Measurements from ENCODE around the gene HRAS.

HRAS gene

DNA sequence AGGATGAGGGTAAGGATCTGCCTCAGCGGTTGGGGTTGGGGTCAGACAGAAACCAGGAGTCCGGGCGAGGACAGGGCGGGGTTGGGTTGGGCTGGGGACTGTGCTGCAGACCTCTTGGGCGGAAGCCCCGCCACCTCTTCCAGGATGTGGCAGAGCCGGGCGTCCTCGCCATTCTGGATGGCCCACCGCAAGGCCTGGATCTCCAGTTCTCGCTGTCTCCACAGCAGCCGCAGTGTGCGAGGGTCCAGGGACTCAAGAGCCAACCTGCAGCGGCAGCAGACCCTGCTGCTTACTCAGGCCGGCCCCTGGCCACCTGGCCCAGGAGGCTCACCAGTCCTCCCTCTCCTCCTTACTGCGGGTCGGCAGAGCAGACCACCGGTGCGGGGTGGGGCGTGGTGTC, 23.1 kb upstream of the HRAS start:
- H3K4me3 ChIP-seq (ENCODE audit: low read depth, low read length), result no peak overlapping the region
- TF ChIP-seq, protein P1, sequence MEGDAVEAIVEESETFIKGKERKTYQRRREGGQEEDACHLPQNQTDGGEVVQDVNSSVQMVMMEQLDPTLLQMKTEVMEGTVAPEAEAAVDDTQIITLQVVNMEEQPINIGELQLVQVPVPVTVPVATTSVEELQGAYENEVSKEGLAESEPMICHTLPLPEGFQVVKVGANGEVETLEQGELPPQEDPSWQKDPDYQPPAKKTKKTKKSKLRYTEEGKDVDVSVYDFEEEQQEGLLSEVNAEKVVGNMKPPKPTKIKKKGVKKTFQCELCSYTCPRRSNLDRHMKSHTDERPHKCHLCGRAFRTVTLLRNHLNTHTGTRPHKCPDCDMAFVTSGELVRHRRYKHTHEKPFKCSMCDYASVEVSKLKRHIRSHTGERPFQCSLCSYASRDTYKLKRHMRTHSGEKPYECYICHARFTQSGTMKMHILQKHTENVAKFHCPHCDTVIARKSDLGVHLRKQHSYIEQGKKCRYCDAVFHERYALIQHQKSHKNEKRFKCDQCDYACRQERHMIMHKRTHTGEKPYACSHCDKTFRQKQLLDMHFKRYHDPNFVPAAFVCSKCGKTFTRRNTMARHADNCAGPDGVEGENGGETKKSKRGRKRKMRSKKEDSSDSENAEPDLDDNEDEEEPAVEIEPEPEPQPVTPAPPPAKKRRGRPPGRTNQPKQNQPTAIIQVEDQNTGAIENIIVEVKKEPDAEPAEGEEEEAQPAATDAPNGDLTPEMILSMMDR (IDR thresholded peaks at IDR 0.05; ENCODE audit: insufficient read depth, low read length, missing control alignments), result no peak
- POLR2A ChIA-PET, result interaction anchor here (1.1 to 1.6 kb wide), 2 partner anchors 10 to 17 kb away, joined by 4 read pairs; partner anchors contain the start of gene PHRF1
- DNase-seq (ENCODE audit: low read depth, low spot score), result no peak
- CTCF ChIA-PET, result interaction anchor here (2.5 kb wide), 1 partner anchor 10 kb away, joined by 13 read pairs; no protein-coding TSS in a partner anchor

DNA sequence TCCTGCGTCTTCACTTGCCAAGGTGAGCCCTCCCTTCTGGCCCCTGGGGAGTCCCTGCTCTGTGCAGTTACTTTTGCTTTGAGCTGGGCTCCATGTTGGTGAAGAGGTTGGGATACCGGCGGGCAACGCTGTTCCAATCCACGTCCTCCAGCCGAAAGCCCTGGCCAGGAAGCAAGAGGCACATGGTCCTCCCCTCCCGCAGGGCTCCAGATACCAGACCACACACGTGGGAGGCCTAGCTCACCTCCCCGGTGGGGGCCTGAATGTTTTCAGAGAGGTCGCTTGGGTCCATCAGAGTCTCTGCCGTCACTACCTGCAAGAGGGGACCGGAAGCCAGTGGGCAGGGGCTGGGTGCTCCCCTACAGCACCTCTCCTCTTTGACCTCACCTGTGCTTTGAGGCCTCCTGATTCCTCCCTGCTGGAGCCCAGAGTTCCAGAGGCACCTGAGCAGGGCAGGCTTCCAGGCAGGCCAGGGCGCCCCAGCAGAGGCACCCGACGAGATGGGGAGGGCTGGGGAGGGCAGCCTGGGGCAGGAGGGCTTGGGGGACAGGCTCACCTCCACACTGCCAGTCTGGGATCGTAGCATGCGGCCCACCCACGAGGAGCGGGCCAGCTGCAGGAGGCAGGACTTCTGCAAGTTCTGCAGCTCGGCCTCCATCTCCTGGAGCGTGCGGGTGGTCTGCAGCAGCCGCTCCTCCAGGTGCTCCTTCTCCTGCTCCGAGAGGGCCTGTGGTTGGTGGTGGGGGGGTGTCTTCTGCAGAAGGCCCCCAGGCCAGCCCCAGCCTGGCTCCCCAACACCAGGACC, 22.2 kb upstream of the HRAS start:
- TF ChIP-seq, protein P1 (IDR thresholded peaks at IDR 0.05; ENCODE audit: insufficient read depth, low read length, missing control alignments), result no peak
- no peak overlapping the region for H3K4me3 ChIP-seq (ENCODE audit: low read depth, low read length)
- POLR2A ChIA-PET, result interaction anchor here (1.6 kb wide), 1 partner anchor 18 kb away, joined by 4 read pairs; the partner anchor contains the start of gene PHRF1
- no peak for DNase-seq (ENCODE audit: low read depth, low spot score)
- CTCF ChIA-PET, result interaction anchor here (1.8 to 4.6 kb wide), 3 partner anchors 8 to 166 kb away, joined by 11 to 34 read pairs (median 13); no protein-coding TSS in a partner anchor

DNA sequence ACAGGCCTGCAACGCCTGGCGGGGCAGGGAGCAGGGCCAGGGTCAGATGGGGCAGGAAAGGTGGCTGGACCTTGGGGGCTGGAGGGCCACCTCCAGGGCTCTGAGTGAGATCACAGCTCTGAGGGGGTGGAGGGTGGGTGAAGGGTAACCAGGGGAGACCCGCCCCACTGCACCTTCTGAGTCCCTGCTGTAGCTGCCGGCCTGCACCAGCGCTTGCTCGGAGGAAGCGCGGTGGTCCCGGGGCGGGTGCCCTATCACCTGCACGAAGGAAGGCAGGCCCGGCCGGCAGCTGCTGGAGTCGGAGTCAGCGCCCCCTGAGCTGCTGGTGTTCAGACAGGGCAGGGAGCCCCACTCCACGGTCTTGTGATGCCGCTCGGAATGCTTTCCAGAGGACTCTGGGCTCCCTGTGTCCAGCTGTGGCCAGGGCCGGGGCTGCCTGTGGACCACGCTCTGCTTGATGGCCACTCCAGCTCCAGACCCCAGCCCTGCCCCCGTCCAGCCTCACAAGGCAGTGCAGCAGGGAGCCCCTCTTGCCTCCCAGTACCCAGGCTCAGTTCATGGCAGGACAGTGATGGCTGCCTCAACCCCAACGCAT, 21.4 kb upstream of the HRAS start:
- TF ChIP-seq, protein P1 (IDR thresholded peaks at IDR 0.05; ENCODE audit: insufficient read depth, low read length, missing control alignments), result no peak
- DNase-seq (ENCODE audit: low read depth, low spot score), result no peak
- no peak overlapping the region for H3K4me3 ChIP-seq (ENCODE audit: low read depth, low read length)
- CTCF ChIA-PET, result interaction anchor here (1.3 to 4.6 kb wide), 7 partner anchors 8 to 170 kb away, joined by 4 to 34 read pairs (median 15); partner anchors contain the start of gene LRRC56
- POLR2A ChIA-PET, result interaction anchor here (0.6 to 0.8 kb wide), 2 partner anchors 10 to 19 kb away, joined by 3 read pairs; partner anchors contain the start of gene PHRF1

GRCh38 chr11:555780-556661, 20.6 kb upstream of the HRAS start:
- TF ChIP-seq, protein P1 (IDR thresholded peaks at IDR 0.05; ENCODE audit: insufficient read depth, low read length, missing control alignments), result no peak
- ChIA-PET CTCF (interaction anchor here (0.6 to 4.6 kb wide), 12 partner anchors 8 to 321 kb away, joined by 3 to 34 read pairs (median 10); partner anchors contain the start of gene LRRC56), POLR2A (interaction anchor here (0.6 to 0.8 kb wide), 2 partner anchors 10 to 20 kb away, joined by 3 read pairs; partner anchors contain the start of gene PHRF1)
- no peak overlapping the region for H3K4me3 ChIP-seq (ENCODE audit: low read depth, low read length)
- no peak for DNase-seq (ENCODE audit: low read depth, low spot score)

- no peak for DNase-seq (ENCODE audit: low read depth, low spot score)
- ChIA-PET POLR2A (no interaction called here), CTCF (interaction anchor here (0.6 to 4.6 kb wide), 15 partner anchors 10 to 322 kb away, joined by 3 to 34 read pairs (median 6); partner anchors contain the start of gene LRRC56)
- no peak overlapping the region for H3K4me3 ChIP-seq (ENCODE audit: low read depth, low read length)
- TF ChIP-seq, protein P1 (IDR thresholded peaks at IDR 0.05; ENCODE audit: insufficient read depth, low read length, missing control alignments), result no peak
These were observed 19.9 kb upstream of the HRAS start for GRCh38 chr11:555227-555779.

All from AG04449 (cell line).